ENCODE measurements around the gene MITF. TPM values are rescaled to one million over a fixed set of nuclear protein-coding genes. Genes with fewer than 3 reads are reported as not detected.

The MITF gene
- total RNA-seq, 1 donor from 2014 or later = 5.8 TPM

DNA sequence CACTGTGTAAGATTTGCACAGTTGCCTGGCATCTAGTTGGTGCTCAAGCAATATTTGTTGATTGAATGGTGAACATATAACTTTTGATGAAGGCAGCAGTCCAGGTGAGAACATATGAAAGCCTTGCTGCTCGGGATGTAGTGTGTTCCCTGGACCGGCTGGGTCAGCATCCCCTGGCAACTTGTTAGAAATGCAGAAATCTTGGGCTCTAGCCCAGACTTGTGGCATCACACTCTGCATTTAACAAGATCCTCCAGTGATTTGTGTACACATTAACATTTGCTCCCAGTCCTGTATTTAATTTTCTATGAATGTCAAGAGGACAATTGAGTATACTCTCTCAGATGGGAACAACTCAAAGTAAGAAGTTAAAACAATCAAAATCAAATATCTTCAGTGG lies 191.3 kb downstream of the MITF start:
- no peak for DNase-seq (ENCODE audit: extremely low spot score, unreplicated experiment)
- no peaks in the 10 kb centered on the region for H3K36me3 Mint-ChIP-seq (ENCODE audit: unreplicated experiment)
- H3K27ac Mint-ChIP-seq (ENCODE audit: unreplicated experiment) = no peak overlapping the region
- peaks cover 14% of the 10 kb centered on the region for H3K4me1 Mint-ChIP-seq (ENCODE audit: unreplicated experiment)
- TF ChIP-seq, protein P1, sequence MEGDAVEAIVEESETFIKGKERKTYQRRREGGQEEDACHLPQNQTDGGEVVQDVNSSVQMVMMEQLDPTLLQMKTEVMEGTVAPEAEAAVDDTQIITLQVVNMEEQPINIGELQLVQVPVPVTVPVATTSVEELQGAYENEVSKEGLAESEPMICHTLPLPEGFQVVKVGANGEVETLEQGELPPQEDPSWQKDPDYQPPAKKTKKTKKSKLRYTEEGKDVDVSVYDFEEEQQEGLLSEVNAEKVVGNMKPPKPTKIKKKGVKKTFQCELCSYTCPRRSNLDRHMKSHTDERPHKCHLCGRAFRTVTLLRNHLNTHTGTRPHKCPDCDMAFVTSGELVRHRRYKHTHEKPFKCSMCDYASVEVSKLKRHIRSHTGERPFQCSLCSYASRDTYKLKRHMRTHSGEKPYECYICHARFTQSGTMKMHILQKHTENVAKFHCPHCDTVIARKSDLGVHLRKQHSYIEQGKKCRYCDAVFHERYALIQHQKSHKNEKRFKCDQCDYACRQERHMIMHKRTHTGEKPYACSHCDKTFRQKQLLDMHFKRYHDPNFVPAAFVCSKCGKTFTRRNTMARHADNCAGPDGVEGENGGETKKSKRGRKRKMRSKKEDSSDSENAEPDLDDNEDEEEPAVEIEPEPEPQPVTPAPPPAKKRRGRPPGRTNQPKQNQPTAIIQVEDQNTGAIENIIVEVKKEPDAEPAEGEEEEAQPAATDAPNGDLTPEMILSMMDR (IDR thresholded peaks at IDR 0.05) = no peak
- no peaks in the 10 kb centered on the region for H3K27me3 Mint-ChIP-seq (ENCODE audit: unreplicated experiment)
- no peaks in the 10 kb centered on the region for H3K9me3 Mint-ChIP-seq (ENCODE audit: unreplicated experiment)
- H3K4me3 Mint-ChIP-seq (ENCODE audit: unreplicated experiment) = no peak overlapping the region

- TF ChIP-seq, protein P1 (IDR thresholded peaks at IDR 0.05) = no peak
- Mint-ChIP-seq H3K27ac (ENCODE audit: unreplicated experiment) (no peak overlapping the region), H3K4me1 (ENCODE audit: unreplicated experiment) (peaks cover 12% of the 10 kb centered on the region), H3K4me3 (ENCODE audit: unreplicated experiment) (no peak overlapping the region), H3K36me3 (ENCODE audit: unreplicated experiment) (no peaks in the 10 kb centered on the region), H3K9me3 (ENCODE audit: unreplicated experiment) (no peaks in the 10 kb centered on the region), H3K27me3 (ENCODE audit: unreplicated experiment) (no peaks in the 10 kb centered on the region)
- no peak for DNase-seq (ENCODE audit: extremely low spot score, unreplicated experiment)
These were observed 192.8 kb downstream of the MITF start for GRCh38 chr3:69932087-69932486.

GRCh38 chr3:69932501-69932900 lies 193.2 kb downstream of the MITF start:
- Mint-ChIP-seq H3K4me1 (ENCODE audit: unreplicated experiment) (peaks cover 12% of the 10 kb centered on the region), H3K27me3 (ENCODE audit: unreplicated experiment) (no peaks in the 10 kb centered on the region), H3K9me3 (ENCODE audit: unreplicated experiment) (no peaks in the 10 kb centered on the region), H3K4me3 (ENCODE audit: unreplicated experiment) (no peak overlapping the region), H3K36me3 (ENCODE audit: unreplicated experiment) (no peaks in the 10 kb centered on the region), H3K27ac (ENCODE audit: unreplicated experiment) (no peak overlapping the region)
- TF ChIP-seq, protein P1 (IDR thresholded peaks at IDR 0.05) = no peak
- DNase-seq (ENCODE audit: extremely low spot score, unreplicated experiment) = no peak

DNA sequence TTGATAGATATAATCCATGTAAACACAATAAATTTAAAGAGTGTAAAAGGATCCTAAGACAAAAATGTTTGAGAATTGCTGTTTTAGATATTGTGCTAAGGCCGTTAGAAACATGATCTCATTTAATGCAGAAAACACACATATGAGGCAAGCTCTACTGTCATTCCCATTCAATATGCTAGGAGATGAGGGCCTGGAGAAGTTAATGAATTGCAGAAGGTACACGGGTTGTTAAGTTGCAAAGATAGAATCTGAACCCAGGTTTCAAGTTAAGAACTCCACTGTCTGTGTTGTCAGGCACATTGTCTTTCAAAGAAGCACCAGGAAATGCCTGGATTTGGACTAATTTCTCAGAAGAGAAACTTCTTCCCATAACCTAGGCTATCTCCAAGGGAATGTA lies 195.1 kb downstream of the MITF start:
- no peaks in the 10 kb centered on the region for H3K27me3 Mint-ChIP-seq (ENCODE audit: unreplicated experiment)
- TF ChIP-seq, protein P1 (IDR thresholded peaks at IDR 0.05) = no peak
- no peak overlapping the region for H3K4me3 Mint-ChIP-seq (ENCODE audit: unreplicated experiment)
- peaks cover 12% of the 10 kb centered on the region for H3K4me1 Mint-ChIP-seq (ENCODE audit: unreplicated experiment)
- no peaks in the 10 kb centered on the region for H3K9me3 Mint-ChIP-seq (ENCODE audit: unreplicated experiment)
- no peak for DNase-seq (ENCODE audit: extremely low spot score, unreplicated experiment)
- H3K27ac Mint-ChIP-seq (ENCODE audit: unreplicated experiment) = no peak overlapping the region
- H3K36me3 Mint-ChIP-seq (ENCODE audit: unreplicated experiment) = peaks cover 5% of the 10 kb centered on the region

DNA sequence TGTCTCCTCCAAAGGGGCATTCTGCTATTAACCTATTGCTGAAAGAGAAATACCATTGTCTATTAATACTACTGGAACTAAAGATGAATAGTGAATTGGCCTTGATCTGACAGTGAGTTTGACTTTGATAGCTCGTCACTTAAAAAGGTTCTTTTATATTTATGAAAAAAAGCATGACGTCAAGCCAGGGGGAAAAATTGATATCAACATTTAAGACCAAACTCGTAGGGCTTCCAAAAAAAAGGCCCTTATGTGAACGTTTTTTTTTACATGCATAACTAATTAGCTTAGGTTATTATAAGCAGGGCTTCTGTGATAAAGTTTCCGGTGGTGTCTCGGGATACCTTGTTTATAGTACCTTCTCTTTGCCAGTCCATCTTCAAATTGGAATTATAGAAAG lies 197.0 kb downstream of the MITF start:
- H3K27ac Mint-ChIP-seq (ENCODE audit: unreplicated experiment) = no peak overlapping the region

More for the DNA sequence above, 197.0 kb downstream of the MITF start:
- H3K4me1 Mint-ChIP-seq (ENCODE audit: unreplicated experiment) = peaks cover 10% of the 10 kb centered on the region
- no peak for DNase-seq (ENCODE audit: extremely low spot score, unreplicated experiment)
- TF ChIP-seq, protein P1 (IDR thresholded peaks at IDR 0.05) = no peak
- H3K4me3 Mint-ChIP-seq (ENCODE audit: unreplicated experiment) = no peak overlapping the region
- peaks cover 5% of the 10 kb centered on the region for H3K36me3 Mint-ChIP-seq (ENCODE audit: unreplicated experiment)
- no peaks in the 10 kb centered on the region for H3K9me3 Mint-ChIP-seq (ENCODE audit: unreplicated experiment)
- no peaks in the 10 kb centered on the region for H3K27me3 Mint-ChIP-seq (ENCODE audit: unreplicated experiment)

All from osteocyte (in vitro differentiated cells).